ENCODE measurements around the gene SGSM1.

GRCh38 chr22:24865508-24865907 is 59.5 kb downstream of the SGSM1 start:
- TF ChIP-seq POLR2A (IDR thresholded peaks at IDR 0.05) = no peak
- TF ChIP-seq, protein P1, sequence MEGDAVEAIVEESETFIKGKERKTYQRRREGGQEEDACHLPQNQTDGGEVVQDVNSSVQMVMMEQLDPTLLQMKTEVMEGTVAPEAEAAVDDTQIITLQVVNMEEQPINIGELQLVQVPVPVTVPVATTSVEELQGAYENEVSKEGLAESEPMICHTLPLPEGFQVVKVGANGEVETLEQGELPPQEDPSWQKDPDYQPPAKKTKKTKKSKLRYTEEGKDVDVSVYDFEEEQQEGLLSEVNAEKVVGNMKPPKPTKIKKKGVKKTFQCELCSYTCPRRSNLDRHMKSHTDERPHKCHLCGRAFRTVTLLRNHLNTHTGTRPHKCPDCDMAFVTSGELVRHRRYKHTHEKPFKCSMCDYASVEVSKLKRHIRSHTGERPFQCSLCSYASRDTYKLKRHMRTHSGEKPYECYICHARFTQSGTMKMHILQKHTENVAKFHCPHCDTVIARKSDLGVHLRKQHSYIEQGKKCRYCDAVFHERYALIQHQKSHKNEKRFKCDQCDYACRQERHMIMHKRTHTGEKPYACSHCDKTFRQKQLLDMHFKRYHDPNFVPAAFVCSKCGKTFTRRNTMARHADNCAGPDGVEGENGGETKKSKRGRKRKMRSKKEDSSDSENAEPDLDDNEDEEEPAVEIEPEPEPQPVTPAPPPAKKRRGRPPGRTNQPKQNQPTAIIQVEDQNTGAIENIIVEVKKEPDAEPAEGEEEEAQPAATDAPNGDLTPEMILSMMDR (IDR thresholded peaks at IDR 0.05) = no peak
- TF ChIP-seq EP300 (IDR thresholded peaks at IDR 0.05) = no peak
